Measurements from ENCODE around the gene TVP23C. TPM values are rescaled to one million over a fixed set of nuclear protein-coding genes. Genes with fewer than 3 reads are reported as not detected.
"Not testable (repeated sequence)": the region's sequence is repeated elsewhere in the genome, so short reads cannot be mapped to it uniquely, and the experiment has no call there.

Gene TVP23C
- total RNA-seq, 1 experiment from 2014 or later, result 15.3 TPM

DNA sequence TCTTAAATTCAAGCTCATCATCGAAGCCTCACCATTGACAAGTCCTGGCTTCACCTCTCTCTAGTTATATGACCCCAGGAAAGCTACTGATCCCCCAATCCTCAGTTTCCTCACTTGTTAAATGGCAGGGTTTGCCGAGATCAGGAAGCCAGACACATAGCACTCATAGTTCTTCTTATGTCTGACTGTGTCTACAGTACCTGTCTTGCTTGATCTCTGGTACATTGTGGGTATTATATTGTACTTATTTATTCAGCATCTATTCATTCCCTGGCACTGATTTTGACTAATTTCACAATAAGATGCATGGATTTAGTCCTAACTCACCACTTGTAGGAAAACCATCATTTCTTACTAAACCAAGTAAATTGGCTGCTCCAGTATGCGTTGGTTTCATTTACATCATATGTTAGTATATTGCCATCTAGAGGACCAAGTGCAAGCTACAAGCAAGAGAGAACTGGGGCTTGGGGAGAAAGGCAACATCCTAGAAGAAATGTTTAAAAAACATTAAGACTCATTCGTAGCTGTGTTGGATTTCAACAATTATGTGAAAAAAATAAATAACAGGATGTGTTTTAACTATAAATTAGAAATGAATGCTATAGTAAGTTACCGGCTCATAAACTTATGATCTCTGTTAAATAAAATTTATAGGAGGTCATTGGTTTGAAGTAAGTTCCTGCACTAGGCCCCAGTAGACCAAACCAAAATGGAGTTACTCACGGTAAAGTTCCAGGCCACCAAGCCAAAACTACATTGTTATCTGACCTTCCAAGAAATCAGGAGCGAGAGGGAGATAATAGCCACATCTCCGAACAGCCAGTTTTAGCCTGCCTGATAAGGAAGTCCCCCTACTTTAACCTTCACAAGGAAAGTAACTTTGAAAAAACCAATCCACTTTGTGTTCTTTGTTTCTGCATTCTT lies 36.7 kb downstream of the TVP23C start:
- not testable (repeated sequence) for H3K27ac Mint-ChIP-seq (ENCODE audit: unreplicated experiment); H3K4me3 ChIP-seq (ENCODE audit: low read depth, low read length); H3K4me3 Mint-ChIP-seq (ENCODE audit: unreplicated experiment)

DNA sequence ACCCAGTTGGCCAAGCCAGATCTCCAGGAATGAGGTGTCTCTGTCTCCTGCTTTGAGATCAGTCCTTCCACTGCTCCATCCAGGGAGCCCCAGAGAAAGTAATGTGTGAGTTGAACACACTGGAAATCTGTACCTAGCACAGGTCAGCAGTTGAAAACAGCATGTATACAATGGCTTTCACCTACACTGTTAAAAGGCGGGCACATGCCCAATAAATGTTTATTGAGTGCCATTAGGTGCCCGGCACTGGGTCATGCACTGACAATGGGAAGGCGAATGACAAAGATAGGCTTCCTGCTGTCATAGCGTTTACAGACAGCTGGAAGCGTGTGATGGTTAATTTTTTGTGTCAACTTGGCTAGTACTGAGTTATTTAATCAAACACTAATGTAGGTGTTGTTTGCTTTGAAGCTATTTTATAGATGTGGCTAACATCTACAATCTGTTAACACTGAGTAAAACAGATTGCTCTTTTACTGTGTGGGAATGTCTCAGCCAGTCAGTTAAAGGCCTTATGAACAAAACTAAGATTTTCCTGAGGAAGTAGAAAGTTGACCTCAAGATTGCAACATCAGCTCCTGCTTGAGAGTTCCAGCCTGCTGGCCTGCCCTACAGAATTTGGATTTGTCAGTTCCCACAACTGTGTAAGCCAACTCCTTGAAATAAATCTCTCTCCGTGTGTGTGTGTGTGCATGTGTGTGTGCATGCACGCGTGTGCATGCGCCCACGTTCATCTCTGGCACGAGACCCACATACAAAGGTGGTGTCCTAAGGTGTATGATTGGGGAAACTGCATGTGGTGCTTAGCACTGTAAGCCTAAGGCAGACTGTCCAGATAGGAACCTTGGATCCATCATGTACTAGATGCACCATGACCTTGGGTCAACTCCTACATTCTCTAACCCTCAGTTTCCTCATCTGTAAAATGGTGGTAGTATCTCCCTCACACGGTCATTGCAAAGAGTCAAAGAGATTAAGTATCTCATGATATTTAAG lies 38.0 kb downstream of the TVP23C start:
- H3K4me3 ChIP-seq (ENCODE audit: low read depth, low read length); H3K9me3 Mint-ChIP-seq (ENCODE audit: unreplicated experiment); POLR2A ChIA-PET; BruUV-seq (replicated peaks); H3K4me1 Mint-ChIP-seq (ENCODE audit: low read depth, unreplicated experiment); intact Hi-C loops (cut with micrococcal nuclease; ENCODE audit: unreplicated experiment); H3K4me1 ChIP-seq; DNase-seq; H3K27me3 Mint-ChIP-seq (ENCODE audit: insufficient read depth, unreplicated experiment); H3K36me3 Mint-ChIP-seq (ENCODE audit: insufficient read depth, unreplicated experiment); CTCF ChIA-PET; H3K27me3 ChIP-seq (replicated peaks; ENCODE audit: control insufficient read depth, insufficient read depth, low read length); H3K27ac Mint-ChIP-seq (ENCODE audit: unreplicated experiment); H3K4me3 Mint-ChIP-seq (ENCODE audit: unreplicated experiment); H3K36me3 ChIP-seq (ENCODE audit: control insufficient read depth, insufficient read depth, low read length); H3K9me3 ChIP-seq: not testable (repeated sequence)

More for the DNA sequence above, 36.7 kb downstream of the TVP23C start:
- H3K9me3 ChIP-seq; H3K27me3 ChIP-seq (replicated peaks; ENCODE audit: control insufficient read depth, insufficient read depth, low read length); H3K36me3 Mint-ChIP-seq (ENCODE audit: insufficient read depth, unreplicated experiment); intact Hi-C loops (cut with micrococcal nuclease; ENCODE audit: unreplicated experiment); POLR2A ChIA-PET; H3K27me3 Mint-ChIP-seq (ENCODE audit: insufficient read depth, unreplicated experiment); H3K4me1 Mint-ChIP-seq (ENCODE audit: low read depth, unreplicated experiment); H3K9me3 Mint-ChIP-seq (ENCODE audit: unreplicated experiment); H3K36me3 ChIP-seq (ENCODE audit: control insufficient read depth, insufficient read depth, low read length); H3K4me1 ChIP-seq; CTCF ChIA-PET; BruUV-seq (replicated peaks): not testable (repeated sequence)
- peak in 1 of 2 experiments; percentile 27 for DNase-seq

- TF ChIP-seq, protein P1, sequence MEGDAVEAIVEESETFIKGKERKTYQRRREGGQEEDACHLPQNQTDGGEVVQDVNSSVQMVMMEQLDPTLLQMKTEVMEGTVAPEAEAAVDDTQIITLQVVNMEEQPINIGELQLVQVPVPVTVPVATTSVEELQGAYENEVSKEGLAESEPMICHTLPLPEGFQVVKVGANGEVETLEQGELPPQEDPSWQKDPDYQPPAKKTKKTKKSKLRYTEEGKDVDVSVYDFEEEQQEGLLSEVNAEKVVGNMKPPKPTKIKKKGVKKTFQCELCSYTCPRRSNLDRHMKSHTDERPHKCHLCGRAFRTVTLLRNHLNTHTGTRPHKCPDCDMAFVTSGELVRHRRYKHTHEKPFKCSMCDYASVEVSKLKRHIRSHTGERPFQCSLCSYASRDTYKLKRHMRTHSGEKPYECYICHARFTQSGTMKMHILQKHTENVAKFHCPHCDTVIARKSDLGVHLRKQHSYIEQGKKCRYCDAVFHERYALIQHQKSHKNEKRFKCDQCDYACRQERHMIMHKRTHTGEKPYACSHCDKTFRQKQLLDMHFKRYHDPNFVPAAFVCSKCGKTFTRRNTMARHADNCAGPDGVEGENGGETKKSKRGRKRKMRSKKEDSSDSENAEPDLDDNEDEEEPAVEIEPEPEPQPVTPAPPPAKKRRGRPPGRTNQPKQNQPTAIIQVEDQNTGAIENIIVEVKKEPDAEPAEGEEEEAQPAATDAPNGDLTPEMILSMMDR (IDR thresholded peaks at IDR 0.05; ENCODE audit: insufficient read depth in 1 of 2, low read depth in 1 of 2, low read length in 1 of 2, severe bottlenecking in 1 of 2, unreplicated experiment in 1 of 2), result no peak
- H3K27me3 Mint-ChIP-seq (ENCODE audit: insufficient read depth, unreplicated experiment), result no peaks in the 10 kb centered on the region
- BruUV-seq (replicated peaks), result no TSS peak
- Histone ChIP-seq H3K36me3 (ENCODE audit: control insufficient read depth, insufficient read depth, low read length) (no peaks in the 10 kb centered on the region), H3K4me3 (ENCODE audit: low read depth, low read length) (no peak overlapping the region), H3K9me3 (no peaks in the 10 kb centered on the region), H3K27me3 (replicated peaks; ENCODE audit: control insufficient read depth, insufficient read depth, low read length) (no peaks in the 10 kb centered on the region), H3K4me1 (no peaks in the 10 kb centered on the region)
- ChIA-PET CTCF (no interaction called here), POLR2A (no interaction called here)
- no peak overlapping the region for H3K4me3 Mint-ChIP-seq (ENCODE audit: unreplicated experiment)
- no peak for DNase-seq
- no peaks in the 10 kb centered on the region for H3K9me3 Mint-ChIP-seq (ENCODE audit: unreplicated experiment)
- H3K4me1 Mint-ChIP-seq (ENCODE audit: low read depth, unreplicated experiment), result no peaks in the 10 kb centered on the region
- peaks cover 6% of the 10 kb centered on the region for H3K36me3 Mint-ChIP-seq (ENCODE audit: insufficient read depth, unreplicated experiment)
- intact Hi-C loops (cut with micrococcal nuclease; ENCODE audit: unreplicated experiment), result no loop called here
- no peak overlapping the region for H3K27ac Mint-ChIP-seq (ENCODE audit: unreplicated experiment)
Observed at GRCh38 chr17:15516150-15516549, 47.1 kb downstream of the TVP23C start.

GRCh38 chr17:15514469-15514868 lies 48.8 kb downstream of the TVP23C start:
- TF ChIP-seq, protein P1 (IDR thresholded peaks at IDR 0.05; ENCODE audit: insufficient read depth in 1 of 2, low read depth in 1 of 2, low read length in 1 of 2, severe bottlenecking in 1 of 2, unreplicated experiment in 1 of 2), result no peak
- ChIA-PET POLR2A (no interaction called here), CTCF (no interaction called here)
- intact Hi-C loops (cut with micrococcal nuclease; ENCODE audit: unreplicated experiment), result no loop called here
- H3K4me1 ChIP-seq, result no peaks in the 10 kb centered on the region
- DNase-seq, result no peak
- no peaks in the 10 kb centered on the region for H3K27me3 Mint-ChIP-seq (ENCODE audit: insufficient read depth, unreplicated experiment)
- H3K4me3 ChIP-seq (ENCODE audit: low read depth, low read length), result no peak overlapping the region
- H3K4me1 Mint-ChIP-seq (ENCODE audit: low read depth, unreplicated experiment), result no peaks in the 10 kb centered on the region
- no peaks in the 10 kb centered on the region for H3K9me3 Mint-ChIP-seq (ENCODE audit: unreplicated experiment)
- H3K27ac Mint-ChIP-seq (ENCODE audit: unreplicated experiment), result no peak overlapping the region
- H3K27me3 ChIP-seq (replicated peaks; ENCODE audit: control insufficient read depth, insufficient read depth, low read length), result no peaks in the 10 kb centered on the region
- peaks cover 6% of the 10 kb centered on the region for H3K36me3 Mint-ChIP-seq (ENCODE audit: insufficient read depth, unreplicated experiment)
- no TSS peak for BruUV-seq (replicated peaks)
- H3K36me3 ChIP-seq (ENCODE audit: control insufficient read depth, insufficient read depth, low read length), result no peaks in the 10 kb centered on the region
- H3K9me3 ChIP-seq, result no peaks in the 10 kb centered on the region
- H3K4me3 Mint-ChIP-seq (ENCODE audit: unreplicated experiment), result no peak overlapping the region

Measured in Caco-2 (cell line).